Neuronal stem cell (in vitro differentiated cells): ENCODE measurements around the gene MGAT1.
"Not testable (repeated sequence)": the region's sequence is repeated elsewhere in the genome, so short reads cannot be mapped to it uniquely, and the experiment has no call there.

Experiments
- DNase-seq: peaks from one replicate; pipeline ENCODE4 v3.0.0-alpha.2; 2013; ENCODE audit warnings: low spot score
- H2AFZ ChIP-seq: one replicate; pipeline ENCODE4 v1.6.1; 2013; ENCODE audit warnings: mild to moderate bottlenecking, low read length, inconsistent platforms
- H2AK5ac ChIP-seq: 2 replicates; pipeline ENCODE4 v1.6.1; 2013; ENCODE audit warnings: low read depth, mild to moderate bottlenecking, inconsistent platforms, low read length, moderate library complexity, mixed read lengths
- H2BK120ac ChIP-seq: 2 replicates; pipeline ENCODE4 v1.6.1; 2013; ENCODE audit warnings: low read depth, mild to moderate bottlenecking, inconsistent platforms, low read length, moderate library complexity, mixed read lengths
- H2BK12ac ChIP-seq: one replicate; pipeline ENCODE4 v1.6.1; 2013; ENCODE audit warnings: low read length, inconsistent platforms
- H2BK15ac ChIP-seq: 2 replicates; pipeline ENCODE4 v1.6.1; 2013; ENCODE audit warnings: mild to moderate bottlenecking, low read length, inconsistent platforms, mixed read lengths
- H2BK5ac ChIP-seq: one replicate; pipeline ENCODE4 v1.6.1; 2013; ENCODE audit warnings: inconsistent platforms, mild to moderate bottlenecking, low read length, moderate library complexity
- H3K14ac ChIP-seq: one replicate; pipeline ENCODE4 v1.6.1; 2013; ENCODE audit warnings: low read length, inconsistent platforms
- H3K18ac ChIP-seq: 2 replicates; pipeline ENCODE4 v1.6.1; 2013; ENCODE audit warnings: low read length, inconsistent platforms
- H3K23ac ChIP-seq: 2 replicates; pipeline ENCODE4 v1.6.1; 2013; ENCODE audit warnings: low read depth, mild to moderate bottlenecking, mixed read lengths, low read length, inconsistent platforms; ENCODE audit not compliant: poor library complexity
- H3K27ac ChIP-seq: replicated peaks from 3 replicates; pipeline ENCODE4 v1.5.1; 2013; ENCODE audit warnings: low read length, inconsistent platforms
- H3K27me3 ChIP-seq, 3 experiments: 2 replicates each; pipeline ENCODE4 v1.6.1; 2013; ENCODE audit warnings: low read length in 3 of 3, mild to moderate bottlenecking in 2 of 3, inconsistent platforms in 1 of 3, low read depth in 1 of 3, mixed read lengths in 1 of 3, moderate library complexity in 1 of 3; ENCODE audit not compliant: control insufficient read depth in 3 of 3, insufficient read depth in 3 of 3
- H3K36me3 ChIP-seq, 2 donors: replicated peaks in 1 of 2; 2 replicates each; pipeline ENCODE4 v1.6.1; 2013; ENCODE audit warnings: low read length in 2 of 2; ENCODE audit not compliant: control insufficient read depth in 2 of 2, insufficient read depth in 2 of 2
- H3K4ac ChIP-seq: 2 replicates; pipeline ENCODE4 v1.6.1; 2013; ENCODE audit warnings: inconsistent platforms, mild to moderate bottlenecking, low read length, moderate library complexity
- H3K4me1 ChIP-seq, 2 donors: 1 replicate in 1 of 2; 2 replicates in 1 of 2; pipeline ENCODE4 v1.6.1; 2013; ENCODE audit warnings: low read length in 2 of 2, low read depth in 1 of 2; ENCODE audit not compliant: control insufficient read depth in 2 of 2, insufficient read depth in 1 of 2
- H3K4me2 ChIP-seq: one replicate; pipeline ENCODE4 v1.6.1; 2013; ENCODE audit warnings: mild to moderate bottlenecking, low read length, inconsistent platforms; ENCODE audit not compliant: insufficient read depth, poor library complexity, severe bottlenecking
- H3K4me3 ChIP-seq, 2 donors: 2 replicates each; pipeline ENCODE4 v1.5.1; 2013; ENCODE audit warnings: low read length in 2 of 2, mild to moderate bottlenecking in 2 of 2, inconsistent platforms in 1 of 2, moderate library complexity in 1 of 2
- H3K79me1 ChIP-seq: one replicate; pipeline ENCODE4 v1.6.1; 2013; ENCODE audit warnings: low read depth, mild to moderate bottlenecking, inconsistent platforms, low read length, moderate library complexity
- H3K9ac ChIP-seq: one replicate; pipeline ENCODE4 v1.6.1; 2013; ENCODE audit warnings: mild to moderate bottlenecking, low read depth, low read length, inconsistent platforms; ENCODE audit not compliant: poor library complexity
- H3K9me3 ChIP-seq, 2 donors: replicated peaks in 1 of 2; 2 replicates each; pipeline versions ENCODE3 to v1.6.1; 2013; ENCODE audit warnings: low read length in 2 of 2, mild to moderate bottlenecking in 2 of 2, inconsistent platforms in 1 of 2, low read depth in 1 of 2, mixed read lengths in 1 of 2, moderate library complexity in 1 of 2; ENCODE audit not compliant: control insufficient read depth in 2 of 2, insufficient read depth in 1 of 2
- H4K8ac ChIP-seq: one replicate; pipeline ENCODE4 v1.6.1; 2013; ENCODE audit warnings: low read depth, mild to moderate bottlenecking, inconsistent platforms, low read length, moderate library complexity
- H4K91ac ChIP-seq: one replicate; pipeline ENCODE4 v1.6.1; 2013; ENCODE audit warnings: low read length, low read depth, mild to moderate bottlenecking, inconsistent platforms; ENCODE audit not compliant: poor library complexity
- WGBS, 2 donors: extraction: QIAGEN DNeasy Blood & Tissue Kit; methylation state at CpG; one replicate each; pipeline ENCODE4 v1.1.7; 2013; ENCODE audit warnings: missing lambda C conversion rate in 2 of 2, mixed read lengths in 1 of 2; ENCODE audit not compliant: insufficient read length in 2 of 2, insufficient replicate concordance in 1 of 2; ENCODE audit errors: extremely low coverage in 2 of 2; 5-methylcytosine and 5-hydroxymethylcytosine counted together

MGAT1 gene

DNA sequence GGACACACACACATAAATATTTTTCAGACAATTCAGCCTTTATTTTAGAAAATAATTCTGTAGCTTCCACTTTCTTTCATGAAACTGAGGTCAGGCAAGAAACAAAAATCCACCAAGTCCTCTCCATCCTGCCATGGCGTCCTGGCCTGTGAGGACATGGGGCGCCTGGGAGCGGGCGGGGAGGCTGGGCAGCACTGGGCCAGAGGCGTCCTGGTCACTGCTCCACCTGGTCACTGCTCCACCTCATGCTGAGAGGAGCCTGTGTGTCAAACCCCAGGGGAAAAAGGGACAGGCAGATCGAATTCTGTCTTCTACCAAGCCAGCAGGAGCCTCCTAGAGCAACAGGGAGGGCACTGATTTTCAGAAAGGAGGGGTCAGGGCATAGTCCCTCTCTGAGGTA is 12.1 kb downstream of the MGAT1 start:
- Histone ChIP-seq H2AK5ac (no peak overlapping the region), H3K14ac (no peak overlapping the region), H2AFZ (no peak overlapping the region), H3K23ac (no peak overlapping the region), H3K9ac (peak overlapping the region; percentile 51), H3K4me3 (no peak overlapping the region), H2BK5ac (no peak overlapping the region), H3K36me3 (peaks cover 22 to 58% of the 10 kb centered on the region in 2 donors), H2BK12ac (no peak overlapping the region), H2BK15ac (no peak overlapping the region), H4K91ac (no peak overlapping the region), H3K4me1 (peaks cover 17 to 19% of the 10 kb centered on the region in 2 donors), H3K18ac (peak overlapping the region; percentile 36), H4K8ac (no peak overlapping the region), H3K27me3 (no peaks in the 10 kb centered on the region), H3K9me3 (no peaks in the 10 kb centered on the region), H3K4ac (no peak overlapping the region), H3K27ac (no peak overlapping the region), H2BK120ac (no peak overlapping the region), H3K4me2 (no peak overlapping the region), H3K79me1 (peaks cover 13% of the 10 kb centered on the region)
- no peak for DNase-seq
- WGBS, 2 donors: no CpG with 5 or more reads among the region's 6 CpGs

DNA sequence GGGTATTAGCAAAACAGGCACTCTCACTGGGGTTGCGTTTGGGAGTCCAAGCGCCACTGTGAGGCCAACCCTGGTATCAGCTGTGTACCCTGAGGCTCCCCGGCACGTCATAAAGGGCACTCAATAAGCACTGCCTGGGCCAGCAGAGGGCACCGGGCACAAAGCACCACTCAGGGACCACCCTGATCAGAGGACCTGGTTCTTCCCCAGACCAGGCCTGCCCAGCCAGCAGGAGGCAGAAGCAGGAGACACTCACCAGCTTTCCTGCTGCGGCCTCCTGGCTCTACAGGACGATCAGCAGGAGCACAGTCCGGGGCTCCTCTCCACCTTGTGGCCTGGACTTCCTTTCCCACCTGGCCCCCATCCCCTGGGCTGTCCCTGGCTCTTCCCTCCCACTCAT is 12.6 kb downstream of the MGAT1 start:
- no peak overlapping the region for H3K27ac ChIP-seq
- H2BK15ac ChIP-seq: no peak overlapping the region
- H3K18ac ChIP-seq: no peak overlapping the region
- H3K27me3 ChIP-seq: no peaks in the 10 kb centered on the region
- peaks cover 22 to 55% of the 10 kb centered on the region in 2 donors for H3K36me3 ChIP-seq
- H3K79me1 ChIP-seq: peaks cover 13% of the 10 kb centered on the region
- H4K91ac ChIP-seq: no peak overlapping the region
- no peak overlapping the region for H3K4ac ChIP-seq
- no peak overlapping the region for H2BK12ac ChIP-seq
- H2AK5ac ChIP-seq: no peak overlapping the region
- H3K14ac ChIP-seq: no peak overlapping the region
- no peak overlapping the region for H3K4me2 ChIP-seq
- H3K9ac ChIP-seq: no peak overlapping the region
- H3K23ac ChIP-seq: peak overlapping the region; percentile 1
- no CpG with 5 or more reads among the region's 8 CpGs for WGBS, 2 donors
- peaks cover 22 to 24% of the 10 kb centered on the region in 2 donors for H3K4me1 ChIP-seq
- no peak overlapping the region for H4K8ac ChIP-seq
- H2AFZ ChIP-seq: no peak overlapping the region
- no peak overlapping the region for H2BK120ac ChIP-seq
- DNase-seq: no peak
- H3K4me3 ChIP-seq: no peak overlapping the region
- no peak overlapping the region for H2BK5ac ChIP-seq
- no peaks in the 10 kb centered on the region for H3K9me3 ChIP-seq

GRCh38 chr5:180788651-180789410 is 13.8 kb downstream of the MGAT1 start:
- not testable (repeated sequence) for H4K8ac ChIP-seq, H3K4me2 ChIP-seq, H3K9me3 ChIP-seq, H3K27ac ChIP-seq, H2BK120ac ChIP-seq, H2BK15ac ChIP-seq, H3K9ac ChIP-seq, H3K14ac ChIP-seq, DNase-seq, H2AFZ ChIP-seq, H3K18ac ChIP-seq, H2BK12ac ChIP-seq, H2AK5ac ChIP-seq, H3K4me3 ChIP-seq, H3K27me3 ChIP-seq, H2BK5ac ChIP-seq, H4K91ac ChIP-seq, H3K23ac ChIP-seq, H3K4ac ChIP-seq
- peaks cover 22 to 24% of the 10 kb centered on the region in 2 donors for H3K4me1 ChIP-seq
- peaks cover 13% of the 10 kb centered on the region for H3K79me1 ChIP-seq
- H3K36me3 ChIP-seq: peaks cover 22 to 47% of the 10 kb centered on the region in 2 donors
- WGBS, 2 donors: no CpG with 5 or more reads among the region's 19 CpGs

GRCh38 chr5:180787711-180788431 is 14.7 kb downstream of the MGAT1 start:
- H2BK12ac ChIP-seq: no peak overlapping the region
- H2AK5ac ChIP-seq: peak overlapping the region; percentile 91
- H3K23ac ChIP-seq: no peak overlapping the region
- no peak overlapping the region for H3K4me2 ChIP-seq
- DNase-seq: no peak
- H3K36me3 ChIP-seq: peaks cover 20 to 41% of the 10 kb centered on the region in 2 donors
- H3K27me3 ChIP-seq: no peaks in the 10 kb centered on the region
- H2AFZ ChIP-seq: no peak overlapping the region
- H3K4me1 ChIP-seq: peaks cover 22 to 24% of the 10 kb centered on the region in 2 donors
- H2BK15ac ChIP-seq: no peak overlapping the region
- WGBS, 2 donors: no CpG with 5 or more reads among the region's 20 CpGs
- no peak overlapping the region for H2BK120ac ChIP-seq
- no peak overlapping the region for H3K27ac ChIP-seq
- H3K4ac ChIP-seq: no peak overlapping the region
- H3K4me3 ChIP-seq: no peak overlapping the region
- H3K9ac ChIP-seq: peak overlapping the region; percentile 15
- H3K79me1 ChIP-seq: peaks cover 11% of the 10 kb centered on the region
- no peak overlapping the region for H4K8ac ChIP-seq
- H3K18ac ChIP-seq: peak overlapping the region; percentile 62
- no peaks in the 10 kb centered on the region for H3K9me3 ChIP-seq
- H3K14ac ChIP-seq: no peak overlapping the region
- no peak overlapping the region for H4K91ac ChIP-seq
- H2BK5ac ChIP-seq: no peak overlapping the region
